H1 (cell line): ENCODE results near the gene COBLL1. TPM values are rescaled to one million over a fixed set of nuclear protein-coding genes. Genes with fewer than 3 reads are reported as not detected.

Experiments
- CTCF ChIA-PET: fragments of 300-600 bp; sonication (Branson Sonifier 250); formaldehyde crosslinking; loops from one replicate; lab custom pipeline; 2021; ENCODE audit not compliant: partially characterized antibody; lab: Charles Lee
- POLR2A ChIA-PET: fragments of 300-600 bp; sonication (Branson Sonifier 250); formaldehyde crosslinking; loops from one replicate; lab custom pipeline; 2021; ENCODE audit warnings: inconsistent platforms; ENCODE audit not compliant: partially characterized antibody; lab: Charles Lee
- DNase-seq, 2 experiments: peaks; one replicate each; pipeline versions ENCODE4 v3.0.0 to v3.0.0-alpha.2; 2010 to 2022; ENCODE audit warnings: low spot score in 2 of 2, low read depth in 1 of 2, mixed read lengths in 1 of 2
- FAIRE-seq: peaks from 2 replicates; lab custom pipeline; 2011; peaks lifted over from hg19 to GRCh38; lab: Jason Lieb, UNC
- H2AFZ ChIP-seq: 2 replicates; pipeline ENCODE4 v1.8.1; 2012; ENCODE audit warnings: low read length, inconsistent platforms
- H2AK5ac ChIP-seq: 2 replicates; pipeline ENCODE4 v1.6.1; 2013; ENCODE audit warnings: low read depth, low read length
- H2BK120ac ChIP-seq: replicated peaks from 2 replicates; pipeline ENCODE3; 2013; ENCODE audit warnings: low read depth, low read length, inconsistent platforms
- H2BK12ac ChIP-seq: 2 replicates; pipeline ENCODE4 v1.6.1; 2013; ENCODE audit warnings: low read depth, low read length
- H2BK15ac ChIP-seq: 2 replicates; pipeline ENCODE4 v1.6.1; 2013; ENCODE audit warnings: low read length
- H2BK20ac ChIP-seq: 2 replicates; pipeline ENCODE4 v1.6.1; 2013; ENCODE audit warnings: low read length
- H2BK5ac ChIP-seq: 2 replicates; pipeline ENCODE4 v1.6.1; 2013; ENCODE audit warnings: low read depth, low read length
- H3K14ac ChIP-seq: 2 replicates; pipeline ENCODE4 v1.6.1; 2013; ENCODE audit warnings: inconsistent platforms; ENCODE audit not compliant: insufficient read length
- H3K18ac ChIP-seq: 2 replicates; pipeline ENCODE4 v1.6.1; 2013; ENCODE audit warnings: low read length; ENCODE audit errors: extremely low read depth
- H3K23ac ChIP-seq: 2 replicates; pipeline ENCODE4 v1.6.1; 2013; ENCODE audit warnings: inconsistent platforms; ENCODE audit not compliant: insufficient read length
- H3K23me2 ChIP-seq: 2 replicates; pipeline ENCODE4 v1.6.1; 2013; ENCODE audit warnings: low read depth, low read length
- H3K27ac ChIP-seq: 2 replicates; pipeline ENCODE4 v1.6.1; 2011; ENCODE audit warnings: low read depth, low read length, inconsistent platforms
- H3K27me3 ChIP-seq, 4 experiments: replicated peaks in 1 of 4; 1 replicate in 1 of 4; 2 replicates in 3 of 4; pipeline versions ENCODE4 v1.6.1 to v1.8.1; 2011 to 2013; ENCODE audit warnings: low read length in 3 of 4, mild to moderate bottlenecking in 3 of 4, inconsistent platforms in 2 of 4, mixed read lengths in 2 of 4, moderate library complexity in 1 of 4; ENCODE audit not compliant: control insufficient read depth in 3 of 4, insufficient read depth in 3 of 4; ENCODE audit errors: extremely low read depth in 1 of 4
- H3K36me3 ChIP-seq, 4 experiments: 2 replicates each; pipeline versions ENCODE4 v1.6.1 to v1.8.1; 2011 to 2013; ENCODE audit warnings: mild to moderate bottlenecking in 4 of 4, low read length in 3 of 4, moderate library complexity in 2 of 4, control low read depth in 1 of 4, inconsistent platforms in 1 of 4; ENCODE audit not compliant: insufficient read depth in 4 of 4, control insufficient read depth in 2 of 4
- H3K4ac ChIP-seq: replicated peaks from 2 replicates; pipeline ENCODE3; 2013; ENCODE audit warnings: low read length, low read depth, mixed read lengths, inconsistent platforms; ENCODE audit not compliant: insufficient read length
- H3K4me1 ChIP-seq, 4 experiments: replicated peaks in 1 of 4; 1 replicate in 1 of 4; 2 replicates in 3 of 4; pipeline versions ENCODE4 v1.6.1 to v1.8.1; 2011 to 2013; ENCODE audit warnings: low read length in 3 of 4, inconsistent platforms in 2 of 4, mixed read lengths in 1 of 4; ENCODE audit not compliant: insufficient read depth in 4 of 4, control insufficient read depth in 3 of 4
- H3K4me2 ChIP-seq, 2 experiments: 2 replicates each; pipeline versions ENCODE4 v1.6.1 to v1.8.1; 2011 to 2013; ENCODE audit warnings: low read depth in 2 of 2, low read length in 2 of 2, control low read depth in 1 of 2, inconsistent platforms in 1 of 2, mild to moderate bottlenecking in 1 of 2; ENCODE audit not compliant: insufficient read depth in 1 of 2
- H3K4me3 ChIP-seq, 4 experiments: fragments of 200-600, 300-600 bp in 1 of 4; sonication (generic), shearing (Covaris generic), sonication (Bioruptor Twin) in 1 of 4; 2 replicates each; pipeline versions ENCODE4 v1.5.1 to v1.8.1; 2011 to 2016; ENCODE audit warnings: low read length in 4 of 4, low read depth in 3 of 4, control low read depth in 2 of 4, inconsistent platforms in 2 of 4, mild to moderate bottlenecking in 2 of 4, mixed read lengths in 1 of 4, moderate library complexity in 1 of 4; ENCODE audit not compliant: insufficient read depth in 2 of 4; ENCODE audit errors: extremely low read depth in 1 of 4
- H3K56ac ChIP-seq: replicated peaks from 2 replicates; pipeline ENCODE3; 2013; ENCODE audit warnings: low read depth, mild to moderate bottlenecking, mixed read lengths, low read length, inconsistent platforms; ENCODE audit not compliant: insufficient read length
- H3K79me1 ChIP-seq: 2 replicates; pipeline ENCODE4 v1.6.1; 2013; ENCODE audit warnings: low read depth, low read length, control low read depth
- H3K79me2 ChIP-seq, 2 experiments: 2 replicates each; pipeline versions ENCODE4 v1.6.1 to v1.8.1; 2012 to 2013; ENCODE audit warnings: low read length in 2 of 2, mild to moderate bottlenecking in 2 of 2, inconsistent platforms in 1 of 2; ENCODE audit not compliant: insufficient read depth in 2 of 2, control insufficient read depth in 1 of 2
- H3K9ac ChIP-seq, 4 experiments: replicated peaks in 1 of 4; 1 replicate in 1 of 4; 2 replicates in 3 of 4; pipeline versions ENCODE4 v1.6.1 to v1.8.1; 2011 to 2013; ENCODE audit warnings: low read depth in 3 of 4, low read length in 3 of 4, control low read depth in 2 of 4, mild to moderate bottlenecking in 2 of 4, moderate library complexity in 2 of 4, inconsistent platforms in 1 of 4; ENCODE audit errors: extremely low read depth in 1 of 4
- H3K9me3 ChIP-seq, 2 experiments: 2 replicates each; pipeline versions ENCODE4 v1.6.1 to v1.8.1; 2012 to 2013; ENCODE audit warnings: mild to moderate bottlenecking in 2 of 2, moderate library complexity in 2 of 2, control low read depth in 1 of 2, inconsistent platforms in 1 of 2, low read depth in 1 of 2, low read length in 1 of 2, mixed read lengths in 1 of 2; ENCODE audit not compliant: insufficient read depth in 2 of 2
- H4K20me1 ChIP-seq, 2 experiments: replicated peaks in 1 of 2; 2 replicates each; pipeline versions ENCODE3 to v1.8.1; 2011 to 2013; ENCODE audit warnings: inconsistent platforms in 2 of 2, low read length in 2 of 2, mild to moderate bottlenecking in 1 of 2; ENCODE audit not compliant: insufficient read depth in 2 of 2, control insufficient read depth in 1 of 2
- H4K5ac ChIP-seq: 2 replicates; pipeline ENCODE4 v1.6.1; 2013; ENCODE audit warnings: low read length, low read depth, mixed read lengths, inconsistent platforms; ENCODE audit not compliant: insufficient read length
- H4K8ac ChIP-seq: 2 replicates; pipeline ENCODE4 v1.8.0; 2013; ENCODE audit warnings: mild to moderate bottlenecking, moderate library complexity, low read length, inconsistent platforms; ENCODE audit not compliant: insufficient read depth; ENCODE audit errors: extremely low read depth
- H4K91ac ChIP-seq: replicated peaks from 2 replicates; pipeline ENCODE3; 2013; ENCODE audit warnings: low read length, mixed read lengths, inconsistent platforms; ENCODE audit not compliant: insufficient read length
- ASH2L ChIP-seq: fragments of 200-600, 300-600 bp; sonication (generic); IDR thresholded peaks from one replicate; pipeline ENCODE4 v1.7.1; 2017; ENCODE audit warnings: low read length
- CEBPB ChIP-seq: IDR thresholded peaks from 2 replicates; pipeline ENCODE4 v1.6.1; 2012; ENCODE audit warnings: low read depth, low read length
- CHD1 ChIP-seq: IDR thresholded peaks from 2 replicates; pipeline ENCODE4 v1.6.1; 2012; ENCODE audit warnings: low read depth, low read length, improper control_type of control experiment
- CREB1 ChIP-seq: IDR thresholded peaks from 2 replicates; pipeline ENCODE4 v1.6.1; 2012; ENCODE audit warnings: inconsistent platforms
- JUN ChIP-seq: IDR thresholded peaks from 2 replicates; pipeline ENCODE4 v1.6.1; 2011; ENCODE audit warnings: low read depth, mild to moderate bottlenecking, improper control_type of control experiment, low read length
- JUND ChIP-seq: IDR thresholded peaks from 2 replicates; pipeline ENCODE4 v1.6.1; 2011; ENCODE audit warnings: mild to moderate bottlenecking, improper control_type of control experiment, low read length
- KDM4A ChIP-seq: IDR thresholded peaks from one replicate; pipeline ENCODE4 v1.7.1; 2012; ENCODE audit warnings: low read depth, mild to moderate bottlenecking, moderate library complexity, low read length, inconsistent platforms; ENCODE audit not compliant: severe bottlenecking
- TBP ChIP-seq: IDR thresholded peaks from 2 replicates; pipeline ENCODE4 v1.6.1; 2011; ENCODE audit warnings: low read depth, low read length, improper control_type of control experiment
- ZNF274 ChIP-seq: IDR thresholded peaks from 2 replicates; pipeline ENCODE4 v1.7.0; 2012; ENCODE audit warnings: low read length, borderline replicate concordance; ENCODE audit errors: extremely low read depth
- WGBS, 2 experiments: shearing (Covaris generic) in 1 of 2; methylation state at CpG; one replicate each; pipeline versions ENCODE4 v1.1.6 to v1.1.7; 2013 to 2015; ENCODE audit warnings: low lambda C conversion rate in 2 of 2, mixed read lengths in 2 of 2, inconsistent platforms in 1 of 2, low coverage in 1 of 2, missing lambda C conversion rate in 1 of 2; ENCODE audit not compliant: insufficient replicate concordance in 2 of 2, insufficient coverage in 1 of 2, insufficient read length in 1 of 2; ENCODE audit errors: extremely low coverage in 1 of 2, missing lambda C conversion rate in 1 of 2; 5-methylcytosine and 5-hydroxymethylcytosine counted together
- polyA plus RNA-seq, 7 experiments: library from polyadenylated mRNA; depleted of rRNA in 3 of 7; stranded (reverse) in 5 of 7; unstranded in 2 of 7; fragments of >200 nt in 5 of 7; fragments of 200-250 nt in 2 of 7; gene quantifications; 1 replicate in 5 of 7; 2 replicates in 1 of 7; 4 replicates in 1 of 7; pipeline versions ENCODE4 v1.2.1 to v1.2.3, GENCODE V29; 2011 to 2013; ENCODE audit warnings: missing spikeins in 2 of 7, mixed read lengths in 2 of 7
- total RNA-seq: library from RNA; stranded (reverse); fragmentation: NEBNext Ultra II Directional; extraction: Animal tissue kit (Norgen Biotek cat#: 25700); gene quantifications from 2 replicates; pipeline ENCODE4 v1.2.1, GENCODE V29; 2021

Gene COBLL1
- total and polyA plus RNA-seq, 2 of the 8 experiments (the other 6 are each of a cell fraction or from before 2014, with no cell fraction given) = 2.2 to 6.2 TPM

GRCh38 chr2:164710837-164711765, 130.5 kb downstream of the COBLL1 start:
- CTCF ChIA-PET = interaction anchor here (0.8 kb wide), 1 partner anchor 23 kb away, joined by 3 read pairs; no protein-coding TSS in a partner anchor

More at GRCh38 chr2:164710837-164711765, 130.5 kb downstream of the COBLL1 start:
- Histone ChIP-seq H4K20me1 (no peaks in the 10 kb centered on the region), H2BK5ac (no peak overlapping the region), H3K23me2 (no peaks in the 10 kb centered on the region), H3K4me1 (peaks cover 0 to 3% (median 0%) of the 10 kb centered on the region in 4 experiments; a peak in 1 of 7 replicates), H3K27ac (no peak overlapping the region), H4K5ac (no peak overlapping the region), H3K4me3 (no peak overlapping the region), H3K36me3 (no peaks in the 10 kb centered on the region), H3K79me1 (no peaks in the 10 kb centered on the region), H4K8ac (no peak overlapping the region), H3K14ac (no peak overlapping the region), H3K4ac (no peak overlapping the region), H3K56ac (no peak overlapping the region), H3K4me2 (no peak overlapping the region), H4K91ac (no peak overlapping the region), H2BK20ac (no peak overlapping the region), H3K79me2 (no peaks in the 10 kb centered on the region), H2AK5ac (no peak overlapping the region), H2BK12ac (no peak overlapping the region), H3K9me3 (no peaks in the 10 kb centered on the region), H2AFZ (no peak overlapping the region), H3K9ac (no peak overlapping the region), H3K18ac (no peak overlapping the region), H3K27me3 (no peaks in the 10 kb centered on the region), H2BK15ac (no peak overlapping the region), H3K23ac (no peak overlapping the region), H2BK120ac (no peak overlapping the region)
- FAIRE-seq (no peak), DNase-seq (no peak)
- TF ChIP-seq JUND = no peak
- no peak for TF ChIP-seq KDM4A
- TF ChIP-seq JUN = no peak
- TF ChIP-seq CHD1 = no peak
- no peak for TF ChIP-seq ASH2L
- TF ChIP-seq ZNF274 = no peak
- no peak for TF ChIP-seq CREB1
- no peak for TF ChIP-seq CEBPB
- TF ChIP-seq TBP = no peak
- 92% methylated on average over 6 of the region's 6 CpGs; no CpG with 5 or more reads in 1 of the 2 experiments for WGBS, 2 experiments
- POLR2A ChIA-PET = no interaction called here
